Measurements from ENCODE around the gene EDRF1.

DNA sequence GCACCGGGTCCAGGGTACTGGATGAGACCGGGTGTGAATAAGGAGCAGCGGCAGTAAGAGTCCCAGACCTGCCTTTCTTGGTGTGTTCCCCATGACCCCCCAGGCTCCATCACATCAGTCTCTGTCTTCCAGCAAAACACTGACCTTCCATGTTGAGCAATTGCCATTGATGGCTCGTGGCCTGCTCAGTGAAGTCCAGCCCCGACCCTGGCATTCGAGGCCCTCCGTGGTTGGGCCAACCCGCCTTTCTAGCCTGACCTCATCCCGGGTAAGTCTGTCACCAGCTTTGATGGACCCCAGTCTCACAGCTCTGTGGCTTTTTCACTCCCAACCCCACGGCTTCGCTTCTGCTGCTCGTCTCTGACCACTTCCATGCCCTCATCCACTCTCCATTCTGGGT, 49.7 kb downstream of the EDRF1 start:
- no peak for TF ChIP-seq GABPA (IDR thresholded peaks at IDR 0.05; ENCODE audit: borderline replicate concordance, insufficient read depth, low read length)
- TF ChIP-seq NRF1 (IDR thresholded peaks at IDR 0.05; ENCODE audit: low read depth, low read length) = no peak
- TF ChIP-seq, protein P1, sequence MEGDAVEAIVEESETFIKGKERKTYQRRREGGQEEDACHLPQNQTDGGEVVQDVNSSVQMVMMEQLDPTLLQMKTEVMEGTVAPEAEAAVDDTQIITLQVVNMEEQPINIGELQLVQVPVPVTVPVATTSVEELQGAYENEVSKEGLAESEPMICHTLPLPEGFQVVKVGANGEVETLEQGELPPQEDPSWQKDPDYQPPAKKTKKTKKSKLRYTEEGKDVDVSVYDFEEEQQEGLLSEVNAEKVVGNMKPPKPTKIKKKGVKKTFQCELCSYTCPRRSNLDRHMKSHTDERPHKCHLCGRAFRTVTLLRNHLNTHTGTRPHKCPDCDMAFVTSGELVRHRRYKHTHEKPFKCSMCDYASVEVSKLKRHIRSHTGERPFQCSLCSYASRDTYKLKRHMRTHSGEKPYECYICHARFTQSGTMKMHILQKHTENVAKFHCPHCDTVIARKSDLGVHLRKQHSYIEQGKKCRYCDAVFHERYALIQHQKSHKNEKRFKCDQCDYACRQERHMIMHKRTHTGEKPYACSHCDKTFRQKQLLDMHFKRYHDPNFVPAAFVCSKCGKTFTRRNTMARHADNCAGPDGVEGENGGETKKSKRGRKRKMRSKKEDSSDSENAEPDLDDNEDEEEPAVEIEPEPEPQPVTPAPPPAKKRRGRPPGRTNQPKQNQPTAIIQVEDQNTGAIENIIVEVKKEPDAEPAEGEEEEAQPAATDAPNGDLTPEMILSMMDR (IDR thresholded peaks at IDR 0.05; ENCODE audit: control extremely low read depth in 1 of 3, insufficient read depth in 1 of 3, low read depth in 1 of 3, low read length in 3 of 3) = no peak
- TF ChIP-seq EP300 (IDR thresholded peaks at IDR 0.05; ENCODE audit: borderline replicate concordance in 1 of 2, low read depth in 2 of 2, low read length in 2 of 2) = no peak
- no peak for TF ChIP-seq JUND (IDR thresholded peaks at IDR 0.05; ENCODE audit: low read length)
- no peak for TF ChIP-seq EZH2 (IDR thresholded peaks at IDR 0.05; ENCODE audit: low read depth, low read length, severe bottlenecking)
- no peak for TF ChIP-seq POLR2AphosphoS5 (IDR thresholded peaks at IDR 0.05; ENCODE audit: low read depth, low read length)
- no peak for TF ChIP-seq BCL11A (IDR thresholded peaks at IDR 0.05; ENCODE audit: low read depth in 2 of 2, low read length in 2 of 2)
- no peak for TF ChIP-seq TBP (IDR thresholded peaks at IDR 0.05; ENCODE audit: low read depth, low read length)
